T-helper 22 cell (primary cell): ENCODE results near the gene NOSIP.
A peak's percentile ranks its signal among the peaks of the same experiment; 100 is the strongest.

ENCODE experiments used
- DNase-seq: peaks from one replicate; pipeline ENCODE4 v3.0.0-alpha.2; 2020; ENCODE audit warnings: low read depth

Gene NOSIP

GRCh38 chr19:49570997-49571676 is 9.2 kb downstream of the NOSIP start:
- no peak for DNase-seq

- peak; percentile 43 for DNase-seq
These were observed 10.1 kb downstream of the NOSIP start for GRCh38 chr19:49570138-49570856.

GRCh38 chr19:49567861-49568441 is 12.4 kb downstream of the NOSIP start:
- peak; percentile 76 for DNase-seq

GRCh38 chr19:49566302-49566701 is 14.1 kb downstream of the NOSIP start:
- DNase-seq: no peak

GRCh38 chr19:49565261-49565660 is 15.1 kb downstream of the NOSIP start:
- no peak for DNase-seq

- no peak for DNase-seq
These were observed 15.7 kb downstream of the NOSIP start for GRCh38 chr19:49564616-49565045.

- DNase-seq: no peak
These were observed 19.9 kb downstream of the NOSIP start for GRCh38 chr19:49560358-49560900.

- no peak for DNase-seq
These were observed 20.4 kb downstream of the NOSIP start for GRCh38 chr19:49559928-49560327.

GRCh38 chr19:49559443-49559842 is 20.9 kb downstream of the NOSIP start:
- no peak for DNase-seq

GRCh38 chr19:49558591-49558990 is 21.8 kb downstream of the NOSIP start:
- no peak for DNase-seq

GRCh38 chr19:49557641-49558325 is 22.6 kb downstream of the NOSIP start:
- DNase-seq: no peak

- peak; percentile 41 for DNase-seq
These were observed 23.7 kb downstream of the NOSIP start for GRCh38 chr19:49556412-49557398.

GRCh38 chr19:49555600-49556411 is 24.6 kb downstream of the NOSIP start:
- peak; percentile 69 for DNase-seq

- DNase-seq: peak; percentile 53
These were observed 25.6 kb downstream of the NOSIP start for GRCh38 chr19:49554701-49555181.

GRCh38 chr19:49553451-49554271 is 26.7 kb downstream of the NOSIP start:
- peak; percentile 56 for DNase-seq

GRCh38 chr19:49552749-49553148 is 27.6 kb downstream of the NOSIP start:
- no peak for DNase-seq

- no peak for DNase-seq
These were observed 28.8 kb downstream of the NOSIP start for GRCh38 chr19:49551531-49551930.

- no peak for DNase-seq
These were observed 31.3 kb downstream of the NOSIP start for GRCh38 chr19:49549045-49549444.
